Panc1 (cell line): Measurements from ENCODE around the gene ARL10. TPM values are rescaled to one million over a fixed set of nuclear protein-coding genes. Genes with fewer than 3 reads are reported as not detected.
A peak's percentile ranks its signal among the peaks of the same experiment; 100 is the strongest.

Source experiments
- ATAC-seq: fragments of 200-7000 bp; cut with Tn5 transposase; 2 replicates; pipeline ENCODE4 v1.9.1; 2020; ENCODE audit warnings: mild to moderate bottlenecking, moderate library complexity
- BruUV-seq: library from RNA; stranded (reverse); fragments of 400-500 nt; replicated peaks from 2 replicates; lab custom pipeline; 2021; lab: Mats Ljungman, UMichigan
- CTCF ChIA-PET: fragments of 300-600 bp; sonication (Branson Sonifier 250); formaldehyde crosslinking; loops from one replicate; lab custom pipeline; 2022; ENCODE audit warnings: antibody characterized with exemption; lab: Charles Lee
- POLR2A ChIA-PET: fragments of 300-600 bp; sonication (Branson Sonifier 250); formaldehyde crosslinking; loops from one replicate; lab custom pipeline; 2022; ENCODE audit warnings: antibody characterized with exemption; lab: Charles Lee
- DNase-seq: peaks from one replicate; pipeline ENCODE4 v3.0.0-alpha.2; 2010; ENCODE audit warnings: low read depth, low spot score
- H3K27ac ChIP-seq: 2 replicates; pipeline ENCODE4 v1.5.1; 2011; ENCODE audit warnings: mild to moderate bottlenecking, low read length, inconsistent platforms
- H3K27me3 ChIP-seq: fragments of 200-500 bp; sonication (Bioruptor generic); 2 replicates; pipeline ENCODE4 v1.6.0; 2014; ENCODE audit warnings: low read length, inconsistent platforms; ENCODE audit not compliant: control insufficient read depth, insufficient read depth
- H3K36me3 ChIP-seq: fragments of 200-500 bp; sonication (Bioruptor generic); 2 replicates; pipeline ENCODE4 v1.5.1; 2014; ENCODE audit warnings: inconsistent platforms, mild to moderate bottlenecking, low read length, moderate library complexity; ENCODE audit not compliant: control insufficient read depth, insufficient read depth
- H3K4me1 ChIP-seq: 2 replicates; pipeline ENCODE4 v1.5.1; 2011; ENCODE audit warnings: inconsistent platforms, mild to moderate bottlenecking, low read length, moderate library complexity; ENCODE audit not compliant: control insufficient read depth, insufficient read depth
- H3K4me3 ChIP-seq, 2 experiments: 2 replicates each; pipeline ENCODE4 v1.5.1; 2011 to 2012; ENCODE audit warnings: low read depth in 2 of 2, low read length in 2 of 2, mild to moderate bottlenecking in 2 of 2, inconsistent platforms in 1 of 2, moderate library complexity in 1 of 2
- H3K9me3 ChIP-seq: fragments of 200-500 bp; sonication (Bioruptor generic); 2 replicates; pipeline ENCODE4 v1.5.1; 2014; ENCODE audit warnings: low read depth, mild to moderate bottlenecking, inconsistent platforms, low read length, moderate library complexity; ENCODE audit not compliant: control insufficient read depth, insufficient read depth
- POLR2AphosphoS5 ChIP-seq: IDR thresholded peaks from 2 replicates; pipeline ENCODE4 v1.6.1; 2012; ENCODE audit warnings: mild to moderate bottlenecking, low read depth, low read length, moderate library complexity
- REST ChIP-seq, 2 experiments: IDR thresholded peaks; 2 replicates each; pipeline ENCODE4 v1.6.1; 2011 to 2012; ENCODE audit warnings: low read depth in 2 of 2, control low read depth in 1 of 2, low read length in 1 of 2, mild to moderate bottlenecking in 1 of 2, moderate library complexity in 1 of 2; ENCODE audit not compliant: insufficient read depth in 1 of 2
- SIN3A ChIP-seq: IDR thresholded peaks from 2 replicates; pipeline ENCODE4 v1.6.1; 2012; ENCODE audit warnings: low read depth, mild to moderate bottlenecking, low read length, moderate library complexity, borderline replicate concordance; ENCODE audit not compliant: insufficient read depth
- TCF7L2 ChIP-seq: IDR thresholded peaks from 2 replicates; pipeline ENCODE4 v1.6.1; 2011; ENCODE audit warnings: mild to moderate bottlenecking, low read depth, low read length, inconsistent platforms
- in situ Hi-C: cut with HindIII; loops from 2 replicates; pipeline ENCODE4 v1.10.0; 2016; ENCODE audit warnings: low sequenced_read_pairs, low pct_unique_long_range_greater_than_20kb
- intact Hi-C: fragments of 100-400 bp; cut with micrococcal nuclease; formaldehyde crosslinking; loops from one replicate; pipeline ENCODE4 v1.10.0; 2022; ENCODE audit not compliant: unreplicated experiment
- total RNA-seq: library from RNA; stranded (reverse); gene quantifications from one replicate; pipeline ENCODE4 v1.2.1, GENCODE V29; 2021; ENCODE audit not compliant: unreplicated experiment
- TF ChIP-seq, protein P1 (sequence below): fragments of 450-650 bp; IDR thresholded peaks from 2 replicates; pipeline ENCODE4 v1.5.1; 2017; ENCODE audit warnings: mild to moderate bottlenecking

Gene ARL10
- total RNA-seq, 1 experiment from 2014 or later: 2.0 TPM

GRCh38 chr5:176352116-176352878, 13.0 kb upstream of the ARL10 start:
- TF ChIP-seq REST (IDR thresholded peaks at IDR 0.05; ENCODE audit: insufficient read depth in 1 of 2, low read depth in 2 of 2, low read length in 1 of 2): no peak
- no peak for TF ChIP-seq SIN3A
- TF ChIP-seq TCF7L2: no peak
- TF ChIP-seq, protein P1, sequence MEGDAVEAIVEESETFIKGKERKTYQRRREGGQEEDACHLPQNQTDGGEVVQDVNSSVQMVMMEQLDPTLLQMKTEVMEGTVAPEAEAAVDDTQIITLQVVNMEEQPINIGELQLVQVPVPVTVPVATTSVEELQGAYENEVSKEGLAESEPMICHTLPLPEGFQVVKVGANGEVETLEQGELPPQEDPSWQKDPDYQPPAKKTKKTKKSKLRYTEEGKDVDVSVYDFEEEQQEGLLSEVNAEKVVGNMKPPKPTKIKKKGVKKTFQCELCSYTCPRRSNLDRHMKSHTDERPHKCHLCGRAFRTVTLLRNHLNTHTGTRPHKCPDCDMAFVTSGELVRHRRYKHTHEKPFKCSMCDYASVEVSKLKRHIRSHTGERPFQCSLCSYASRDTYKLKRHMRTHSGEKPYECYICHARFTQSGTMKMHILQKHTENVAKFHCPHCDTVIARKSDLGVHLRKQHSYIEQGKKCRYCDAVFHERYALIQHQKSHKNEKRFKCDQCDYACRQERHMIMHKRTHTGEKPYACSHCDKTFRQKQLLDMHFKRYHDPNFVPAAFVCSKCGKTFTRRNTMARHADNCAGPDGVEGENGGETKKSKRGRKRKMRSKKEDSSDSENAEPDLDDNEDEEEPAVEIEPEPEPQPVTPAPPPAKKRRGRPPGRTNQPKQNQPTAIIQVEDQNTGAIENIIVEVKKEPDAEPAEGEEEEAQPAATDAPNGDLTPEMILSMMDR: no peak
- no peak for TF ChIP-seq POLR2AphosphoS5
- in situ Hi-C loops (no loop called here), intact Hi-C loops (no loop called here)
- no TSS peak for BruUV-seq
- no peak overlapping the region for H3K4me3 ChIP-seq
- H3K27ac ChIP-seq: no peak overlapping the region
- no peaks in the 10 kb centered on the region for H3K4me1 ChIP-seq
- CTCF ChIA-PET: interaction anchor here (0.6 to 0.8 kb wide), 3 partner anchors 22 to 294 kb away, joined by 4 to 8 read pairs (median 5); no protein-coding TSS in a partner anchor
- no peaks in the 10 kb centered on the region for H3K9me3 ChIP-seq
- no peak for DNase-seq
- POLR2A ChIA-PET: interaction anchor here (0.7 kb wide), 1 partner anchor 1229 kb away, joined by 3 read pairs; no protein-coding TSS in a partner anchor
- peaks cover 16% of the 10 kb centered on the region for H3K36me3 ChIP-seq
- ATAC-seq: 0 out of 2 replicates have a peak, but pooled peaks have one; percentile 44
- H3K27me3 ChIP-seq: no peaks in the 10 kb centered on the region

DNA sequence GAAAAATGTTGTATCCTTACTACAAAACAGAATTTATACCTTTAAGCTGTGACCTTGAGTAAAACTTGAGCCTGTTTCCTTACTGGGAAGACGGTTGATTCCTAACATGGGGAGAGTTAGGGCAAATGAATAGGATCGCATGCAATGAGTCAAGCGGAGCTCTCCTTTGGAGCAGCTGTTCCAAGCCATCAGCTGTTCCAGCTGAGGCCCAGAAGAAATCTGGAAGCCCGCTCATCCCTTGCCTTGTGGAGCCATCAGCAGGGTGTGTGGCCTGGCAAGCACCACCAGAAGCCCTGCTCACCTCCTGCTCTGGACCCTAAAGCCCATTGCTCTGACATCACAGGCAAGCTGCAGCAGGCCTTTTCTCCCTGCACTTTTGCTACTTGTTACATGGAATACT, 11.8 kb upstream of the ARL10 start:
- no peak overlapping the region for H3K4me3 ChIP-seq
- ATAC-seq: no peak
- no peaks in the 10 kb centered on the region for H3K9me3 ChIP-seq
- ChIA-PET CTCF (no interaction called here), POLR2A (no interaction called here)
- DNase-seq: no peak
- no peak overlapping the region for H3K27ac ChIP-seq
- no peaks in the 10 kb centered on the region for H3K4me1 ChIP-seq
- peaks cover 19% of the 10 kb centered on the region for H3K36me3 ChIP-seq
- intact Hi-C loops (no loop called here), in situ Hi-C loops (no loop called here)
- H3K27me3 ChIP-seq: no peaks in the 10 kb centered on the region
- no TSS peak for BruUV-seq
- TF ChIP-seq REST (IDR thresholded peaks at IDR 0.05; ENCODE audit: insufficient read depth in 1 of 2, low read depth in 2 of 2, low read length in 1 of 2) (no peak), TCF7L2 (no peak), POLR2AphosphoS5 (no peak), SIN3A (no peak)
- TF ChIP-seq, protein P1: no peak
